ENCODE results near the gene RC3H1. TPM values are rescaled to one million over a fixed set of nuclear protein-coding genes. Genes with fewer than 3 reads are reported as not detected.

Gene RC3H1
- total and polyA plus RNA-seq, 3 donors from 2014 or later: 14.3 to 40.9 (median 39.8) TPM

- TF ChIP-seq CTCF (IDR thresholded peaks at IDR 0.05): no peak
- no peak for TF ChIP-seq POLR2A (IDR thresholded peaks at IDR 0.05)
- intact Hi-C loops (cut with DNase I; ENCODE audit: low total_unique reads): no loop called here
- Histone ChIP-seq H3K4me1 (no peaks in the 10 kb centered on the region), H3K4me3 (no peak overlapping the region), H3K27me3 (no peaks in the 10 kb centered on the region), H3K36me3 (ENCODE audit: low read depth, missing control alignments) (no peaks in the 10 kb centered on the region), H3K9me3 (no peaks in the 10 kb centered on the region), H3K27ac (no peak overlapping the region)
- DNase-seq: no peak
These were observed 68.0 kb downstream of the RC3H1 start for GRCh38 chr1:173954179-173954578.

- Histone ChIP-seq H3K4me1 (no peaks in the 10 kb centered on the region), H3K9me3 (no peaks in the 10 kb centered on the region), H3K36me3 (ENCODE audit: low read depth, missing control alignments) (no peaks in the 10 kb centered on the region), H3K4me3 (no peak overlapping the region), H3K27me3 (no peaks in the 10 kb centered on the region), H3K27ac (no peak overlapping the region)
- TF ChIP-seq POLR2A (IDR thresholded peaks at IDR 0.05) (no peak), CTCF (IDR thresholded peaks at IDR 0.05) (no peak)
- intact Hi-C loops (cut with DNase I; ENCODE audit: low total_unique reads): no loop called here
- DNase-seq: no peak
- 96% methylated on average over 4 of the region's 4 CpGs for WGBS, 2 donors
These were observed 73.6 kb downstream of the RC3H1 start for GRCh38 chr1:173948594-173948993.

DNA sequence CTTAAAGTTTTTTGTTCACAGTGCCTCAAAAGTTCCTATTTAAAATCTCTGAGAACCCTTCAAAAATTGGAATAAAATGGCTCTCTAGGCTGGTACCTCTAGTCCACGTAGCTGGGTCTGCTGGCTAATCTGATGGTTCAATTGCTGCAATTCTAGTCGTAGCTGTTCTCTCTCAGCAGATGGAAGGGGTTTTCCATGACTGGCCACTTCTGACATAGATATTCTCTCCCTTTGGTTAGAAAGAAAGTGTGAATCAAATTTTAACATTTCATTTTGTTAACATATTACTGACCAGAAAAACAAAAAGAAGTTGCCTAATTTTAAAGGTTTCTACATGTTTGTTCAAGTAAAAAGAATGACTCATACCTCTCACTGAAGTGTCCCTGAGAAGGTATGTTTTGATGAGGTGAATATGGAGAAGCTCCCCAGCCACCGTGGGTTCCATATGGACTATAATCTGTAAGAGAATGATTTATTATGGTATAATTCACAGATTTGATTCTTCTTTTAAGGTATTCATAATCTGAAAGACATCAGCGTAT is 75.7 kb downstream of the RC3H1 start:
- no peak overlapping the region for H3K27ac ChIP-seq
- intact Hi-C loops (cut with DNase I; ENCODE audit: low total_unique reads): no loop called here
- TF ChIP-seq CTCF (IDR thresholded peaks at IDR 0.05): no peak
- no peak for TF ChIP-seq POLR2A (IDR thresholded peaks at IDR 0.05)
- no peak for DNase-seq
- H3K4me1 ChIP-seq: no peaks in the 10 kb centered on the region
- H3K27me3 ChIP-seq: no peaks in the 10 kb centered on the region
- WGBS, 2 donors: 73 to 95% methylated on average over 4 of the region's 4 CpGs
- no peak overlapping the region for H3K4me3 ChIP-seq
- no peaks in the 10 kb centered on the region for H3K9me3 ChIP-seq
- H3K36me3 ChIP-seq (ENCODE audit: low read depth, missing control alignments): no peaks in the 10 kb centered on the region

DNA sequence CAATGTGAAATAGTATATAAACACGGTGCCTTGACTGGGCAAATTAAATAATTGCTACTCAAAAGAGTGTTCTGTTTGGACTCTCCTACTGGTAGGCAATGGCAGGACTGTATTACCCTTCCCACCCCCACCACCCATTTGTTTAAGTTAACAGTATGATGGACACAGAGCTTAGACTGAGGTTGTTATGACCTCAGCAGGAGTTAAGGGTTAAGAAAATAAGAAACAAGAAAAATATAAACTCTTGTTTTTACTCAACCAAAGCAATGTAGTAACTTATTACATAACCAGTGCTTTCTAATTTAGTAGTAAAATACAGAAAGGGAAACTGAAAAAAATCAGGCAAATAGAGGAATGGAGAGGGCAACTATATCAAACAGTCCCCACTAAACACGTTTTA is 85.1 kb downstream of the RC3H1 start:
- WGBS, 2 donors: 76 to 87% methylated on average over 2 of the region's 2 CpGs

More for the DNA sequence above, 85.1 kb downstream of the RC3H1 start:
- Histone ChIP-seq H3K4me1 (no peaks in the 10 kb centered on the region), H3K4me3 (no peak overlapping the region), H3K27ac (no peak overlapping the region), H3K27me3 (no peaks in the 10 kb centered on the region), H3K9me3 (no peaks in the 10 kb centered on the region), H3K36me3 (ENCODE audit: low read depth, missing control alignments) (no peaks in the 10 kb centered on the region)
- intact Hi-C loops (cut with DNase I; ENCODE audit: low total_unique reads): no loop called here
- DNase-seq: no peak
- no peak for TF ChIP-seq CTCF (IDR thresholded peaks at IDR 0.05)
- no peak for TF ChIP-seq POLR2A (IDR thresholded peaks at IDR 0.05)

All from testis (tissue), 3 donors.